K562 (cell line): ENCODE measurements around the gene ZBTB20. TPM values are rescaled to one million over a fixed set of nuclear protein-coding genes. Genes with fewer than 3 reads are reported as not detected.
A peak's percentile ranks its signal among the peaks of the same experiment; 100 is the strongest.

ENCODE experiments used
- BRD9 ChIP-seq: fragments of 450-650 bp; IDR thresholded peaks from 2 replicates; pipeline ENCODE4 v1.6.1; 2018; ENCODE audit warnings: low read depth; ENCODE audit not compliant: partially characterized antibody
- CTBP1 ChIP-seq: fragments of 450-650 bp; IDR thresholded peaks from 2 replicates; pipeline ENCODE4 v1.6.1; 2016; ENCODE audit warnings: borderline replicate concordance
- HNRNPLL ChIP-seq: fragments of 200-400 bp; formaldehyde crosslinking; IDR thresholded peaks from 2 replicates; pipeline ENCODE4 v1.6.1; 2017; ENCODE audit warnings: low read length, low read depth, mild to moderate bottlenecking; ENCODE audit not compliant: poor library complexity, severe bottlenecking
- RAD21 ChIP-seq, 2 experiments: fragments of 250-450 bp in 1 of 2; fragments of 450-650 bp in 1 of 2; sonication (Bioruptor Pico) in 1 of 2; formaldehyde crosslinking in 1 of 2; IDR thresholded peaks in 1 of 2; conservative IDR thresholded peaks in 1 of 2; 2 replicates each; pipeline versions ENCODE4 v1.4.0 to v1.8.0; 2020 to 2022; ENCODE audit warnings: mild to moderate bottlenecking in 2 of 2, moderate library complexity in 1 of 2
- THAP12 ChIP-seq: fragments of 250-450 bp; sonication (Bioruptor Pico); IDR thresholded peaks from 2 replicates; pipeline ENCODE4 v1.9.0; 2021; ENCODE audit warnings: mild to moderate bottlenecking, inconsistent platforms
- TSHZ1 ChIP-seq: fragments of 250-450 bp; sonication (Bioruptor Pico); IDR thresholded peaks from 2 replicates; pipeline ENCODE4 v1.4.0; 2020; ENCODE audit warnings: mild to moderate bottlenecking, moderate library complexity
- ZNF133 ChIP-seq: fragments of 250-450 bp; sonication (Bioruptor Pico); IDR thresholded peaks from 2 replicates; pipeline ENCODE4 v1.4.0; 2020; ENCODE audit warnings: mild to moderate bottlenecking
- polyA plus RNA-seq, 8 experiments: library from polyadenylated mRNA; depleted of rRNA in 4 of 8; stranded (reverse) in 5 of 8; unstranded in 3 of 8; fragments of >200 nt; fragmentation: Nextera tagmentation in 2 of 8; fragmentation: Illumina TruSeq in 1 of 8; extraction: Ambion mirVana in 2 of 8; extraction: Trizol in 1 of 8; gene quantifications; 2 replicates each; pipeline versions ENCODE4 v1.2.1 to v1.2.3, GENCODE V29; 2011 to 2014; ENCODE audit warnings: inconsistent platforms in 1 of 8, missing spikeins in 1 of 8
- total RNA-seq, 7 experiments: library from RNA; depleted of rRNA in 6 of 7; stranded (reverse); fragments of >200 nt in 6 of 7; fragmentation: Illumina TruSeq in 2 of 7; extraction: Trizol in 2 of 7; gene quantifications; 2 replicates each; pipeline versions ENCODE4 v1.2.1 to v1.2.3, GENCODE V29; 2011 to 2021; ENCODE audit warnings: low replicate concordance in 1 of 7
- TF ChIP-seq, protein P1 (sequence below), 2 experiments: fragments of 450-650 bp; formaldehyde crosslinking in 1 of 2; IDR thresholded peaks; 2 replicates each; pipeline versions ENCODE4 v1.4.0 to v1.6.1; 2014 to 2020; ENCODE audit warnings: mild to moderate bottlenecking in 2 of 2, borderline replicate concordance in 1 of 2, low read depth in 1 of 2

ZBTB20 gene
- total and polyA plus RNA-seq, 9 of the 15 experiments (the other 6 are each of a cell fraction or from before 2014, with no cell fraction given), result 0.17 to 1.7 (median 0.45) TPM

DNA sequence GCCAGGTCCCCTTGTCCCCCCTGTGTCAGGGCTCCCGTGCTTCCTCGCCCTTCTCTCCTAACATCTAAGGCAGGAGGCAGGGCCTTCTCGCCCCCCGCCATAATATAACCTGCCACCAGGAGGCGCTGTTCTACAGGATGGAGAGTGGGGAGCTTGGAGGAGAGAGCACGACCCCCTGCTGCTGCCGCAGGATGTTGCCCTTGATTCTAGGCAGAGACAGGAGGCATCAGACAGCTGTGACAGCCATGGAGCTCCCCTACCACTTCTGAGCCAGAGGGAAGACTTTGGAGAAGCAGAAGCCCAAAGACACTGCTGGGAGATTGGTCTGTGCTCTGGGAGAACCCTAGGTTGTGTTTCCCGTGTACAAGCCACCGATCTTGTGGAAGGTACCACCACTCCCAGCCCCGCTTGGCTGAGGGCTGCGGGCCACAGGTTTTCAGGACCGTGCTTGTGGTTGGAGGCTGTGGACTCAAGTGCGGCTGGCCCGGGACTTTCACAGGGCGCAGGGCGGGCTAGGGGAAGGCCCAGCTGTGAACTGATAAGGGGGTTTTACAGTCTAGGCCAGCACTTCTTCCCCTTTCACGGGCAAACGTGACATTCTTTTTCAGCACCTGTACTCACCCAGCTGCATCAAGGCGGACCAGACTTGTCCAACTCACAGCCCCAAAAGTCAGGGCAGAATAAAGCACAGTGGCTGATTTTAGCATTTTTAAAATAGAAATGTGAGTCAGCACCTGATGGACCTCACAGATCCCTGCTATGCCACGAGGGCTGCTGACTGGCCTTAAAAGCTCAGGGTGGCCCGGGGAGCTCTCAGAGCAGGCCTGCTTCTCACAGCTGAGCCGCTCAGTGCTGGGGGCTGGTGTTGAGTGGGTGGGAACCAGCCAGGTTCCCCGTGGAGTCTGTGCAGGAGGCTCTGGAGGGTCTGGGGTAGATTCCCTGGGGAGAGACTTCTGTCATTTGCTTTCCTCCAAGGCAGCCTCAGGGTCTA lies 855.9 kb downstream of the ZBTB20 start (continued):
- TF ChIP-seq, protein P1, sequence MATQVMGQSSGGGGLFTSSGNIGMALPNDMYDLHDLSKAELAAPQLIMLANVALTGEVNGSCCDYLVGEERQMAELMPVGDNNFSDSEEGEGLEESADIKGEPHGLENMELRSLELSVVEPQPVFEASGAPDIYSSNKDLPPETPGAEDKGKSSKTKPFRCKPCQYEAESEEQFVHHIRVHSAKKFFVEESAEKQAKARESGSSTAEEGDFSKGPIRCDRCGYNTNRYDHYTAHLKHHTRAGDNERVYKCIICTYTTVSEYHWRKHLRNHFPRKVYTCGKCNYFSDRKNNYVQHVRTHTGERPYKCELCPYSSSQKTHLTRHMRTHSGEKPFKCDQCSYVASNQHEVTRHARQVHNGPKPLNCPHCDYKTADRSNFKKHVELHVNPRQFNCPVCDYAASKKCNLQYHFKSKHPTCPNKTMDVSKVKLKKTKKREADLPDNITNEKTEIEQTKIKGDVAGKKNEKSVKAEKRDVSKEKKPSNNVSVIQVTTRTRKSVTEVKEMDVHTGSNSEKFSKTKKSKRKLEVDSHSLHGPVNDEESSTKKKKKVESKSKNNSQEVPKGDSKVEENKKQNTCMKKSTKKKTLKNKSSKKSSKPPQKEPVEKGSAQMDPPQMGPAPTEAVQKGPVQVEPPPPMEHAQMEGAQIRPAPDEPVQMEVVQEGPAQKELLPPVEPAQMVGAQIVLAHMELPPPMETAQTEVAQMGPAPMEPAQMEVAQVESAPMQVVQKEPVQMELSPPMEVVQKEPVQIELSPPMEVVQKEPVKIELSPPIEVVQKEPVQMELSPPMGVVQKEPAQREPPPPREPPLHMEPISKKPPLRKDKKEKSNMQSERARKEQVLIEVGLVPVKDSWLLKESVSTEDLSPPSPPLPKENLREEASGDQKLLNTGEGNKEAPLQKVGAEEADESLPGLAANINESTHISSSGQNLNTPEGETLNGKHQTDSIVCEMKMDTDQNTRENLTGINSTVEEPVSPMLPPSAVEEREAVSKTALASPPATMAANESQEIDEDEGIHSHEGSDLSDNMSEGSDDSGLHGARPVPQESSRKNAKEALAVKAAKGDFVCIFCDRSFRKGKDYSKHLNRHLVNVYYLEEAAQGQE (IDR thresholded peaks at IDR 0.05; ENCODE audit: borderline replicate concordance), result no peak; the same call in 1 of the 2 replicates
- TF ChIP-seq, protein P1 (CRISPR knock-in tag; IDR thresholded peaks at IDR 0.05; ENCODE audit: low read depth), result no peak
- TF ChIP-seq BRD9 (no peak), HNRNPLL (no peak), THAP12 (no peak), TSHZ1 (CRISPR knock-in tag) (no peak), RAD21 (CRISPR knock-in tag; conservative IDR thresholded peaks at IDR 0.05 in 1 of 2, IDR thresholded peaks at IDR 0.05 in 1 of 2) (peak; percentile 17 to 62; a peak in 3 of 4 replicates), CTBP1 (no peak), ZNF133 (CRISPR knock-in tag) (no peak)
